Stimulated activated CD8-positive, alpha-beta memory T cell treated with anti-CD3 and anti-CD28 coated beads, Interleukin-15, amount 100 ng/mL, for 4 hours (primary cell): ENCODE results near the gene WASHC1.
"Not testable (repeated sequence)": the region's sequence is repeated elsewhere in the genome, so short reads cannot be mapped to it uniquely, and the experiment has no call there.

Experiments
- DNase-seq, 2 donors: peaks; one replicate each; pipeline ENCODE4 v3.0.0-alpha.2; 2020; ENCODE audit warnings: low read depth in 2 of 2

The WASHC1 gene

DNA sequence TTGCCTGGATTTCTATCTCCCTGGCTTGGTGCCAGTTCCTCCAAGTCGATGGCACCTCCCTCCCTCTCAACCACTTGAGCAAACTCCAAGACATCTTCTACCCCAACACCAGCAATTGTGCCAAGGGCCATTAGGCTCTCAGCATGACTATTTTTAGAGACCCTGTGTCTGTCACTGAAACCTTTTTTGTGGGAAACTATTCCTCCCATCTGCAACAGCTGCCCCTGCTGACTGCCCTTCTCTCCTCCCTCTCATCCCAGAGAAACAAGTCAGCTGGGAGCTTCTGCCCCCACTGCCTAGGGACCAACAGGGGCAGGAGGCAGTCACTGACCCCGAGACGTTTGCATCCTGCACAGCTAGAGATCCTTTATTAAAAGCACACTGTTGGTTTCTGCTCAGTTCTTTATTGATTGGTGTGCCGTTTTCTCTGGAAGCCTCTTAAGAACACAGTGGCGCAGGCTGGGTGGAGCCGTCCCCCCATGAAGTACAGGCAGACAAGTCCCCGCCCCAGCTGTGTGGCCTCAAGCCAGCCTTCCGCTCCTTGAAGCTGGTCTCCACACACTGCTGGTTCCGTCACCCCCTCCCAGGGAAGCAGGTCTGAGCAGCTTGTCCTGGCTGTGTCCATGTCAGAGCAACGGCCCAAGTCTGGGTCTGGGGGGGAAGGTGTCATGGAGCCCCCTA is 15.0 kb downstream of the WASHC1 start:
- not testable (repeated sequence) for DNase-seq

- DNase-seq: peak; percentile 1 to 14
These were observed 18.1 kb downstream of the WASHC1 start for GRCh38 chr9:11206-11605.

- DNase-seq: not testable (repeated sequence)
These were observed 18.6 kb downstream of the WASHC1 start for GRCh38 chr9:10653-11053.

DNA sequence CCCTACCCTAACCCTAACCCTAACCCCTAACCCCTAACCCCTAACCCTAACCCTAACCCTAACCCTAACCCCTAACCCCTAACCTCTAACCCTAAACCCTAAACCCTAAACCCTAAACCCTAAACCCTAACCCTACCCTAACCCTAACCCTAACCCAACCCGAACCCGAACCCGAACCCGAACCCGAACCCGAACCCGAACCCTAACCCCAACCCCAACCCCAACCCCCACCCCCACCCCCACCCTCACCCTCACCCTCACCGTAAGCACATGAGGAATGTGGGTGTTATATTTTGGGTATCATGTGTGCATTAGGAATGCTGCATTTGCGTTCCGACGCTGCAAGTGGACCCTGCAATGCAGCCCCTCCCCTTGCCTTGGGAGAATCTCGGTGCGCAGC is 19.0 kb downstream of the WASHC1 start:
- not testable (repeated sequence) for DNase-seq
